NCI-H2196 (cell line): ENCODE data around the gene STXBP3.
"Not testable (repeated sequence)": the region's sequence is repeated elsewhere in the genome, so short reads cannot be mapped to it uniquely, and the experiment has no call there.

Source experiments
- DNase-seq: peaks from one replicate; lab custom pipeline; 2025; ENCODE audit not compliant: unreplicated experiment; lab: John Stamatoyannopoulos, UW

Gene STXBP3, protein sequence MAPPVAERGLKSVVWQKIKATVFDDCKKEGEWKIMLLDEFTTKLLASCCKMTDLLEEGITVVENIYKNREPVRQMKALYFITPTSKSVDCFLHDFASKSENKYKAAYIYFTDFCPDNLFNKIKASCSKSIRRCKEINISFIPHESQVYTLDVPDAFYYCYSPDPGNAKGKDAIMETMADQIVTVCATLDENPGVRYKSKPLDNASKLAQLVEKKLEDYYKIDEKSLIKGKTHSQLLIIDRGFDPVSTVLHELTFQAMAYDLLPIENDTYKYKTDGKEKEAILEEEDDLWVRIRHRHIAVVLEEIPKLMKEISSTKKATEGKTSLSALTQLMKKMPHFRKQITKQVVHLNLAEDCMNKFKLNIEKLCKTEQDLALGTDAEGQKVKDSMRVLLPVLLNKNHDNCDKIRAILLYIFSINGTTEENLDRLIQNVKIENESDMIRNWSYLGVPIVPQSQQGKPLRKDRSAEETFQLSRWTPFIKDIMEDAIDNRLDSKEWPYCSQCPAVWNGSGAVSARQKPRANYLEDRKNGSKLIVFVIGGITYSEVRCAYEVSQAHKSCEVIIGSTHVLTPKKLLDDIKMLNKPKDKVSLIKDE

DNA sequence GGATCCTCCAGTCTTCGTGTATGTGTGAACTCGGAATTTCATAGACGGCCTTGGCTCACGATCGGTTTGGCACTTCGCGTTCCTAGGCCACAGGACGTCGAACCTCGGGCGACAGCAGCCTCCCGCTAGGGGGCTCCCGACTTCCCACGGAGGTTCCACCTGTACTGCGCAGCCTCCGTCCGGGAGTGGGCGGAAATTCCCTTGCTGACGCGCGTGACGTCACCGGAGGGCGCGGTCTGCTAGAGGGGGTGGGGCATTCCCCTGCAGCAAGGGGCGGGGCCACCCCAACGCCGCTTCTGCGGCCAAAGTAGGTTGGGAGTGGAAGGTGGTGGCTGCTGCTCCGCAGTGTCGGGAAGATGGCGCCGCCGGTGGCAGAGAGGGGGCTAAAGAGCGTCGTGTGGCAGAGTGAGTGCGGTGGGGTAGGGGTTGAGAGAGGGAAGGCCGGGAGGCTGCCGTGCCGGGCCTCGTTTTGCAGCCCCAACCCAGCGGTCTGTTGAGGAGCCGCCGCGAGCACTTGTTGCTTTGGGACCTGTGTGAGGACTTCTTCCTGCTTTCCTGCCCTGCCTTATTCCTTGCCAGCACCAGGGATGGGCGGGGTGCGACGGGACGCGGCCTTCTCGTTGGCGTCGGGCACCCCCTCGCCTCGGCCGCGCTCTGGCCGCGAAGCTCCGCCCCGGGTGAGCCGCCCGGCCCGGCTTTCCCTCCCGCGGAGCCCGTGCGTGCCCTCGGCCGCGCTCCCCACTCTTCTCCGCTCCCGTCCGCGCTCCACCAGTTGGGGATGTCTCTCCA, at the start of gene STXBP3:
Gene STXBP3, plus strand, starts transcription at position 293 of the 789 bp plus-strand sequence. Its CDS starts 64 bp downstream, at position 357.
- peak; percentile 98 for DNase-seq

DNA sequence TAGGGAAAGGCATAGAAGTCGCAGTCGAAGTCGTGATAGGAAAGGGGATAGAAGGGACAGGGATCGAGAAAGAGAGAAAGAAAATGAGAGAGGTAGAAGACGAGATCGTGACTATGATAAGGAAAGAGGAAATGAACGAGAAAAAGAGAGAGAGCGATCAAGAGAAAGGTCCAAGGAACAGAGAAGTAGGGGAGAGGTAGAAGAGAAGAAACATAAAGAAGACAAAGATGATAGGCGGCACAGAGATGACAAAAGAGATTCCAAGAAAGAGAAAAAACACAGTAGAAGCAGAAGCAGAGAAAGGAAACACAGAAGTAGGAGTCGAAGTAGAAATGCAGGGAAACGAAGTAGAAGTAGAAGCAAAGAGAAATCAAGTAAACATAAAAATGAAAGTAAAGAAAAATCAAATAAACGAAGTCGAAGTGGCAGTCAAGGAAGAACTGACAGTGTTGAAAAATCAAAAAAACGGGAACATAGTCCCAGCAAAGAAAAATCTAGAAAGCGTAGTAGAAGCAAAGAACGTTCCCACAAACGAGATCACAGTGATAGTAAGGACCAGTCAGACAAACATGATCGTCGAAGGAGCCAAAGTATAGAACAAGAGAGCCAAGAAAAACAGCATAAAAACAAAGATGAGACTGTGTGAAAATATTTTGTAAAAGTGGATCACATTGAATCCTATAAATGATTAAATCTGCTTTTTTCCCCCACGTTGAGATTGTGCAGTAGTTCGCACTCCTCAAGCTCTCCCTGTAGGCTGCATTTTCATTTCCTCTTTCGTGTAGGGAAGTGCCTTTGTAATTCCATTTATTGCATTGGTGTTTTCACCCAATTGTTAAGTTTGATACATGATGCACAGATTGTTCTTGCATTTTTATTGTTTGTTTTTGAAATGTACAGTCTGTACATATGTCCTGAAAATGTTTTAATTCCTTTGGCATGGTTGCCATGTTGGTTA, 46.8 kb upstream of the STXBP3 start:
- DNase-seq, result no peak

DNA sequence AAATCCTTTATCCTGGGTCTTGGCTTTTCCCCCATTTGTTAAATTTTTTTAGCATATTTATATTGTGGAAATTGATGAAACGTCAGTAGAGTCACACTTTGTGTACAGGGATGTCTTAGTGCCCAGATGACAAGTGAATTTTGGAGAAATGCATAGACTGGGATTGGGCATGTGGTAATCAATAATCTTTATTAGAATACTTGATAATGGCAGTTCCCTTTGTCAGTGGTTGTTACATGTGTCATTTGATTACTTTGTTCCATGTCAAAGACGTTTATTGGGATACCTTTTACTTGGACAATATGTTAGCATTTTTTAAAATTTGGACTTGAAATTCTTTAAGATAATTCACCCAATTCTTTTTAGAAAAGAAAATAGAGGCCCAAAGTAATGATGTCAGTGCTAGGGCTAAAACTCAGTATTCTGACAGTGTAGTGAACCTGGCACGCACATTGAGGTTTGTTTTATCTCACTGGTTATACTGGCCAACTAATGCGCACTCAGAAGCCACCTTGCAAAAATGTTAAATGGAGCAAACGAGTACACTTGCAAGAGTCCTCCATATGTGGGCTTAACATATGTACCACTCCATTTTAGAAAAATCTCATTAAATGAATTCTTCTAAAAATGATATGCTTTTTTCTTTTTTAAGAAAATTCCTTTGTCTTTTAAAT, 45.2 kb upstream of the STXBP3 start:
- DNase-seq, result no peak

DNA sequence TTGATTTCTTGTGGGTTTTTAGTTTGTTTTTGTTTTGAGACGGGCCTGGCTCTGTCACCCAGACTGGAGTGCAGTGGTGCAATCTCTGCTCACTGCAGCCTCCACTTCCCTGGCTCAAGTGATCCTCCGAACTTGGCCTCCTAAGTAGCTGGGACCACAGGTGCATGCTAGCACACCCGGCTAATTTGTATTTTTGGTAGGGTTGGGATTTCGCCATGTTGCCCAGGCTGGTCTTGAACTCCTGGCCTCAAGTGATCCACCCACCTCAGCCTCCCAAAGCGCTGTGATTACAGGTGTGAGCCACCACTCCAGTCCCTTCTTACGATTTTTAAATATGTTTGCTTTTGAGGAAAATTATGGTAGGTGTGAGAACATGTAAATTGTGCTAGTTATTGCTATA, 44.4 kb upstream of the STXBP3 start:
- not testable (repeated sequence) for DNase-seq

DNA sequence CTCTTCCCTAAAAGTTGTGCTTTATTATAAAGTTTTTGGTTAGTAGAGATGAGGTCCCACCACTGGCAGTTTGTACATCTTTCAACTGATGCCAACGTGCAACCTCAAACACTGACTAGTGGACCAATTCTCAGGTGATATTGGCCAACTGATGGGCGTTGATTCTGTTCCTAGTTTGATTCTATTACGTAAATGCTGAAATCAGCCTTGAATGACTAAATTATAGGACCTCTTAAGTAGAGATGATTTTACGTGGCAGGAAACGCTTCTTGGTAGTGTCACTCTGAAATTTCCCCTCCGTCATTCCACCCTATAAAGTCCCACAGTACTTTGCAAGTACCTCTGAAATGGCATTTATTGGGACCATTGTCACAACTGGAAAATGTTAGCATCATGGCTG, 42.5 kb upstream of the STXBP3 start:
- no peak for DNase-seq

DNA sequence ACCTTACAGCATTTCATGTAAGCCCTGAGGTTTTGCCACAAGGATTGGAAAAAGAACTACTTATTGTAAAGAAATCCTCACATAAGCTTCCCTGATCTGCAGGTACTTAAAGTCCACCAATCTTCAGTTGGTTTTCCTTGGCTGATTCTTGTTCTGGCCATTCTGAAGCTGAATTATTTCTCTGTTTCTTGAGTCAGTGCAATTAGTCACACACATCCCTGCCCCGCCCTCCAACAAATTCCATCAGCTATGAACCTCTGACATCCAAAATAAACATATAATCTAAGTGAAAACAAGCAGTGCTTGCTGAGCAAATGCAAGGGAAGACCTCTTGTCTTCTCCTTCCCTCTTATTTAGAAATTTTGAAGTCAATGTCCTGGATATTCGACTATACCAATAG, 42.0 kb upstream of the STXBP3 start:
- no peak for DNase-seq

DNA sequence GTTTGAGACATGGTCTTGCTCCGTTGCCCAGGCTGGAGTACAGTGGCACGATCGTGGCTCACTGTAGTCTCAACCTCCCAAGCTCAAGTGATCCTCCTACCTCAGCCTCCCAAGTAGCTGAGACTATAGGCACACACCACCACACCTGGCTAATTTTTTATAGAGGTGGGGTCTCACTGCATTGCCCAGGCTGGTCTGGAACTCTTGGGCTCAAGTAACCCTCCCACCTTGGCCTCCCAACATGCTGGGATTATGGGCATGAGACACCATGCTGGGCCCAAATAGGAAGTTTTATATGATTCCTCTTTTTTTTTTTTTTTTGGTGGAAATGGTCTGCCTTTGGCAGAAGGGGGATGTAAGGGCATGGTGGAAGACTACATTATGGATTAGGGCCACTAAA, 39.8 kb upstream of the STXBP3 start:
- DNase-seq, result no peak

DNA sequence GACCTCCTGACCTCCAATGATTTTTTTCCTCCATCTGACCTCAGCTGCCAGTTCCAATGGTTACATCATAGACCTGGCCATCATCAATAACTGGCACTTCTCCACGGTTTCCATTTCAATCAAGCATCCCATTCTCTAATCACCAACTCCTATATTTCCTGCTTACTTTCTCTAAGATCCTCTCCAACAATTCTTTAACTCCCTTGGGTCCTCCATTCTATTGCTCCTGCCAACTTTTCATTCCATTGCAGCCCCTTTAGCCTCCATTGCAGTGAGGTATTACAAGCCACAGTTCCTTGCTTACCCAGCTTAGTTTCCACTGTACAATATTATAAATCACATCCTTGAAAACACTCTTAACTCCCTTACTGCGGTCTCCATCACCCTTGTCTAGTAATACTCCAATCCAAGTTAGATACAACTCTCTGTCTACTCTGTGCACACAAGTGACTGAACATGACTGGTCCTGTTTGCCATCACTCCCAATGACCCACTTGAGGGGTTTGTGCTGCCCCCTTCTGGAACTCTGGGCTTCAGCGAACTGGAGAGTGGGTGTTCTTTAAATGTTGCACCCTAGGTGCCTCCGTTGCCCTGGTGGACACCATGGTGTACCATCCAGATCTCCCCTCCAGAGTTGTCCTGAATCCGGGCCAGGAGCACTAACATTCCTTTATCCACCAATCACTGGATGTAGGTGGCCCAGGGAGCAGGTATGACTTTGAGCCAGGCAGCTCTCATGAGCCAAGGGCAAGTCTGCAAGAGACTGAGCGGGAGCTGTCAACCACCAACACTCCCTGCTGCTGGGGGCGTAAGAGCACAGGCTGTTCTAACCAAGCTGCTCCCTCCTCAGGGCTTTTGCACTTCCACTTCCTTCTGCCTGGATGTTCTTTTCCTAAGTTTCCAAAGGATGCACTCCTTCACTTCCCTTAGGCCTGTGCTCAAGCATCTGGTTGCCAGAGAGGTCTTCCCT, 37.5 kb upstream of the STXBP3 start:
- no peak for DNase-seq

DNA sequence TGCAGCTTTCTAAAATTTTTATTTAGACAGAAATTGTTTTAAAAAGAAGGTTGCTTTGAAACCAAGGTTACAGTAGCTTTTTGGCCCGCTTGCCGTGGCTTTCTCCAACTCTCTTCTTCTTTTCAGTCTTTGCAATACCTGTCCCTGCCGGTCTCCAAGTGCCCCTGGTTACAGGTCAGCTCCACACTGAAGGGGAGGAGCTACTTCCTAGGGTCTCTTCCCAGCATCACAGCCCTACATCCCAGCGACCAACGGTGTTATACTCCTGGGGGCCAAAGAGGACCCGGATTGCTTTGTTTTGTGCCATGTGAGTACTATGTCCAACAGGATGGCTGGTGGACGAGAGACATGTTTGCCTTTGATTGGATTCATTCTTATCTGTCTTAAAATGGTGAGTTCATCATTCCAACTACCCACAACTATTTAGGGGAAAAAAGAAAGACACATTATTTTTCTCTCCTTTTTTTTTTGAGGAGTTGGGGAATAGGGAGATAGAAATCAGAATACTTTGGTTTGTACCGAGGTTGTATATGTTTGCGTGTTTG, 33.8 kb upstream of the STXBP3 start, which contains the start of gene FNDC7:
Gene FNDC7, plus strand, starts transcription at position 303 of the 545 bp plus-strand sequence. Its CDS starts 26 bp downstream, at position 329.
- no peak for DNase-seq

DNA sequence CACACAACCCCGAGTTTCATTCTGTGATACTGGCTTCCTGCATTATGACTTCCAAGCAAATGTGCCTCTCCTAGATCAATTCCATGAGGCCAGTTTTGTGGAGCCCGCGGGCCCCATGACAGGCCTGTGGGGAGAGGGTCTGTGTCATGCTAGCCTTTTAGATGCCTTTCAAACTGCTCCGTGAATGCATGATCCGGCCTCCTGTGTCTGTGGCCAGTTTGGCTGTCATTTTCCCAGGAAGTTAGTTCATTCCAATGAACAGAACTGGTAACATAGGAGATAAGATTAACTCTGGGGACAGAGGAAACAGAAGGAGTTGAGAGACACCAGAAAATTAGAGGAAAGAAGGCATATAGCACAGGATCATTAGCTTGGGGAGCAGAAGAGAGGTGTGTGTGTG, 30.5 kb upstream of the STXBP3 start:
- no peak for DNase-seq

DNA sequence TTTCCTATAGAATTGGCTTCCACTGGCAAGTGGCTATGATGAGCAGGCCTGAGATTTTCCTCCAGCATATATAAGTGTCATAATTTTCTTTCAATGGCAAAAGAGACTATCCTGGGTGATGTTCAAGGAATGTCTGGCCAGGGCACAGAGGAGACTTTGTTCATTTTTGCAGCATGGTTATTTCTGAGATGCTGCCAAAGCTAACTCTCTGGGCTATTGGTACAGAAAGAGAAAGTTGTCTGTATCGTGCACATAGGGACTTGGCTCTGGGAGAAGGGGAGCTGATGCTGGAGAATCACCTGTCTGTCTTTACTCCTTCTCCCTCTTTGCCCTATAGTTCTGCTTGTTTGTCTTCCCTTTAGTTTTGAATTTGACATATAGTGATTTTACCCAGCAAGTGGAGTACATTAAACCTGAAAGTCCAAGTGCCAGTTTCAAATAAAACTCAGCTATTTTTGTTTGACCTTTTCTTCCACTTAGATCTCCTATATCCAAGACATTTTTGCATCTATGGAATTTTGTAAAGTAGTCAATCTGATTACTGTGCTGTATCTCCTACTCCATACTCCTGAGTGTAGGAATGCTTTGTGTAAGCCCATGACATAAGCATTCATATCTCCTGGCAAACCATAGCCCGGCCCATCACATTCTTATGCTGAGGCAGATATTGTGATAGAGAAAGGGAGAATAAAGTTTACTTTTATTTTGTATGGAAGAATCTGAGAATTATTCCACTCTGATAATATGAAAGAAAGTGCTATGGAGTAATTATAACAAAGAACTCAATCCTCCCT, 29.8 kb upstream of the STXBP3 start:
- DNase-seq, result no peak

DNA sequence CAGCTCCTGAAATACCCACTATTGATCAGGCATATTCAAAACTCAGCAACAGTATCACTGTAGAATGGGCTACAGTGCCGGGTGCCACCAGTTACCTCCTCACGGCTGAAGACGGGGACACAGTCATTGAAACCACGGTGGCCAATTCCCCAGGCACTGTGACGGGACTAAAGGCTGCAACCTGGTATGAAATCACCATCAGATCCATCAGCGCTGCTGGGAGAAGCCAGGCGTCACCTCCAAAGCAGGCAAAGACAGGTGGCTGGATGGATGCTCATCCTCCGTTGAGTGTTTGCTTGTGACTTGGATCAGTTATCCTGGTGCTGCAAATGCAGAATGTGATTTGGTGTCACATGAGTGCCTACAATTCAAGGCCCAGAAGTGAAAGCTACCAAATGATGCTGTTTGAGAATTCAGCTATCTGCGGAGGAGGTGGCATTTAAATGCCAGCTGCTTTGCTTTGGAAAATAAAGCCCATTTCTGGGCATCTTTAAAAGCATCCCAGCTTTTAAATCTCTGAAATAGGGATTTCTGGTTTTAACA, 28.6 kb upstream of the STXBP3 start:
- no peak for DNase-seq

DNA sequence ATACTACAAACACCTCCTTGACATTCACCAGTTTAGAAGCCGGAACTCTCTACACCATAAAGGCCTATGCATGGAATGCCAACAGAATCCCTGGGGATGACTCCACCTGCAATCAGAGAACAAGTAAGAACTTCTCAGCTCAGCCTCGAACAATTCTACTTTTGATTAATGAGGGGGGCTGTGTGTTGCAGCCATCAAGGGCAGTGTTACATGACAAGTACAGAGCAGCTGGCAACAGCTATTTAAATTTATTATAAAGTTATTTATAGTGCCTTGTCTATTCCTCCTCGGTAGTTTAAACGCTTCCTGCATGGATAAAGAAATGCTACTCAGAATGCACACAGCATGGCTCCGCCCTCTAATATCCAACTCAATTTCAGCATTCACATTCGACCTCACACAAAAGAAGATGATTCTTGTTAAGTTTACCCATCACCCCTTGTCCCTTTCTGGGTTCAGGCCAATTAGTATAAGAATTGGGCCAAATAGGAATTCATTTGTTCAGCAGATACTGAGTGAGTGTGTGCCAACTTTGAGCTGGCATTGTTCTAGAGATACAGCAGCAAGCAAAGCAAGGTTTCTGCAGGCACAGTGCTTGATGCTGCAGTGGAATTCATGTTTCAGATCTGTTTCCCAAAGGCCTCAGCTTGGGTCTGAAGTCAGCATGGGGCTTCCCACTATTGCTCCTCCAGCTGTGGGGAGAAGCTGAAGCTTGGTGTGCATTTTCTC, 27.4 kb upstream of the STXBP3 start:
- DNase-seq, result no peak

DNA sequence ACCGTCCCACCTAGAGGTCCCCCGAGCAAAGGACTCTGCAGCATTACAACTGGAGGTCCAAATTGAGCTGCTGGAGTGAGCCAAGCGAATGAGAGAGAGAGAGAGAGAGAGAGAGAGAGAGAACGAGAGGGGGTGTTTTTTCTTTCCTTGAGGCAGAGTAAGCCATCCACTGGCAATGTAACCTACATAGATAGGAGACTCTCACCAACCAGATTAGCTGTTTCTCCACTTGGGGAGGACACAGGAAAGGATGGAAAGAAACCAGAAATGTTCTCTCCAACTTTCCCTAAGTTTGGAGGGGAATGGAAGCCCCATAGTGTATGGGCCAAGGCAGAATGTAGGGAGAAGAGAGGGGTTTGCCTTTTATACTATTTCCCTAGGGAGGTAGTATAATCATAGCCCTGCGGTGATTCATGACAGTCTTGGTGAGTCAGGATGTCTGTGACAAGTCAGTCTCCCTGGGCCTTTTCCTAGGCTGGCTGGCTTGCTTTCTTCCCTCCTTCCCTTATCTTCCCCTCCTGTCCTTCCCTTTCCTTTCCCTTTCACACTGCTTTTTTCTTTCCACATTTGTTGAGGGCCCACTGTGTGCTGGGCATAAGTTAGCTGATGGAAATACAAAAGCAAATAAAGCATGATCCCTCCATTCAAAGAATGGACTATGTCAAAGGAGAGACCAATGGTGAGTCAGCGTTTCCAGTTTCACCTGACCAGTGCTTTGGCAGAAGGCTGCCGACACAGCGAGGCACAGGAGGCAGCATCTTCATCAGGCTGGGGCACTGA, 26.6 kb upstream of the STXBP3 start:
- no peak for DNase-seq

DNA sequence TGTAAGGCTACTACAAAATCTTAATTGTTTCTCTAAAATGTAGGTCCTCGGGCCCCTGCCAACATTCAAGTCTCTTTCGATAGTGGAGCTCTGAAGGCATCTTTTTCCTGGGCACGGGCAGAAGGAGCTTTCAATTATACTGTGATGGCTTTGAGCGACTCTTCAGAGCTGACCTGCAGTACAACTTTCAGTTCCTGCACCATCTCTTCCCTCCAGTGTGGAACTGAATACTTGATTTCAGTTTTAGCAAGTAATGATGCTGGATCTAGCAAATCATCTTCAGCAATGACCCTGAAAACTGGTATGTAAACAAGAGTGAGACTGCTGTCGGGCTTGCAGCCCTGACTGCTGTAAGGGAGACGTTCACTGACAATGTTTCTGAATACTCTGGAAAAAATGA, 24.2 kb upstream of the STXBP3 start:
- DNase-seq, result no peak

DNA sequence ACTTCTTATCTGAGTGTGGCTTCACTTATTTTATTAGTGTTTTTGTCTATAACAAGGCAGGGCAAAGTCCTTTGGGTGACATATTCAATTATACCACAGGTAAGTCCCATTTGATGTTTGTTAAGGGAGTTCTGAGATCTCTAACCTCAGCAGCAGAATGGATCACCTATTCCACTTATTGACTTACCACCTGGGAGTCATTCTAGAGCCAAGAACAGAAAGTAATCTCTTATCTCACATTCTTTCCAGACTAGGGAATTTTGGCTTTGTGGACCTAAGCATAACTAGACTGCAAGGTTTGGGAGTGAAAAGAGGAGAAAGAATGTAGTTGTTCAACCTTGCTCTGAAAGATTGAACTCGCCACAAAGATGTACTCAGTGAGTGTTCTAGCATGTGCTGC, 20.6 kb upstream of the STXBP3 start:
- no peak for DNase-seq
